ENCODE results near the gene PTPRC.

Gene PTPRC

DNA sequence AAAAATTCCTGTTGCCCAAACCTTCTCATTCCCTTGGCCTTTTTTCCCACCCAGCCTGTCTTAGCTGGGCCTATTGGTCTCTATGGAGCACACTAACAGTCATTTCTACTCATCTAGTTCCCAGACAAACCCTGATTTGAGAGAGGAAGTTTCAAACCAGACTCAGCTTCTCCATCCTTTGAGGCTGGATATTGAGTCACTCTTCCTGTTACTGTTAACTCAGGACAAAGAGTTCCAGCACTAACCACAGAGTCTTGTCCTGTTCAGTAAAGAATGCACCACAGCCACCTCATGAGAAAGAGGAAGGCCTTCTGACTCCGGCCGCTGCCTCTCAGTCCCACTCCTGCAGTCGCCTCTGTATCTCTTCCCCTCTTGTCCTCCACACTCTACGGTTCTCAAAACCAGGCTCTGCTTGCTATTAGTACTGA is 137.8 kb downstream of the PTPRC start:
- no peak overlapping the region for H3K27ac ChIP-seq
- H3K36me3 ChIP-seq, result no peaks in the 10 kb centered on the region
- H3K9me3 ChIP-seq (ENCODE audit: severe bottlenecking), result no peaks in the 10 kb centered on the region
- TF ChIP-seq, protein P1, sequence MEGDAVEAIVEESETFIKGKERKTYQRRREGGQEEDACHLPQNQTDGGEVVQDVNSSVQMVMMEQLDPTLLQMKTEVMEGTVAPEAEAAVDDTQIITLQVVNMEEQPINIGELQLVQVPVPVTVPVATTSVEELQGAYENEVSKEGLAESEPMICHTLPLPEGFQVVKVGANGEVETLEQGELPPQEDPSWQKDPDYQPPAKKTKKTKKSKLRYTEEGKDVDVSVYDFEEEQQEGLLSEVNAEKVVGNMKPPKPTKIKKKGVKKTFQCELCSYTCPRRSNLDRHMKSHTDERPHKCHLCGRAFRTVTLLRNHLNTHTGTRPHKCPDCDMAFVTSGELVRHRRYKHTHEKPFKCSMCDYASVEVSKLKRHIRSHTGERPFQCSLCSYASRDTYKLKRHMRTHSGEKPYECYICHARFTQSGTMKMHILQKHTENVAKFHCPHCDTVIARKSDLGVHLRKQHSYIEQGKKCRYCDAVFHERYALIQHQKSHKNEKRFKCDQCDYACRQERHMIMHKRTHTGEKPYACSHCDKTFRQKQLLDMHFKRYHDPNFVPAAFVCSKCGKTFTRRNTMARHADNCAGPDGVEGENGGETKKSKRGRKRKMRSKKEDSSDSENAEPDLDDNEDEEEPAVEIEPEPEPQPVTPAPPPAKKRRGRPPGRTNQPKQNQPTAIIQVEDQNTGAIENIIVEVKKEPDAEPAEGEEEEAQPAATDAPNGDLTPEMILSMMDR (IDR thresholded peaks at IDR 0.05; ENCODE audit: low read depth, low read length), result no peak
- no peak for DNase-seq
- H3K27me3 ChIP-seq (ENCODE audit: insufficient read depth, low read depth, severe bottlenecking), result no peaks in the 10 kb centered on the region
- no peak overlapping the region for H3K4me3 ChIP-seq (ENCODE audit: low read depth, low read length)

DNA sequence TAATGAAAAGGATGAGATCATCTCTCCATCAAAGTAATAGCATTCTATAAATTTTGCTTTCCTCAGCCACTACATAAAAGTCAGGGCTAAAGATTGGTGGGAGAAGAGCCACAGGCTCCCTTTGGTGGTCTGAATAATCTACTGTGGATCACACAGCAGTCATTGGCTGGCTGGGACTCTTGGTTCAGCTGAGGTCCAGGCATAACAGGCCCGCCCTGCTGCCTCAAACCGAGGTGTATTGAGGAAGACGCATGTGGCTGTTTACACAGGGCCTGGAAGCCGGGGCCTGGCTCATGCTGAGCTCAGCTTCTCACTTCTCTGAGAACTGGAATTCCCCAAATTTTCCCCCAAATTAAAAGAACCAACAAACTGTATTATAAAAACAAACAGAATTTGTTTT is 139.2 kb downstream of the PTPRC start:
- TF ChIP-seq, protein P1 (IDR thresholded peaks at IDR 0.05; ENCODE audit: low read depth, low read length), result no peak
- Histone ChIP-seq H3K27ac (no peak overlapping the region), H3K27me3 (ENCODE audit: insufficient read depth, low read depth, severe bottlenecking) (no peaks in the 10 kb centered on the region), H3K9me3 (ENCODE audit: severe bottlenecking) (no peaks in the 10 kb centered on the region), H3K4me3 (ENCODE audit: low read depth, low read length) (no peak overlapping the region), H3K36me3 (no peaks in the 10 kb centered on the region)
- no peak for DNase-seq

DNA sequence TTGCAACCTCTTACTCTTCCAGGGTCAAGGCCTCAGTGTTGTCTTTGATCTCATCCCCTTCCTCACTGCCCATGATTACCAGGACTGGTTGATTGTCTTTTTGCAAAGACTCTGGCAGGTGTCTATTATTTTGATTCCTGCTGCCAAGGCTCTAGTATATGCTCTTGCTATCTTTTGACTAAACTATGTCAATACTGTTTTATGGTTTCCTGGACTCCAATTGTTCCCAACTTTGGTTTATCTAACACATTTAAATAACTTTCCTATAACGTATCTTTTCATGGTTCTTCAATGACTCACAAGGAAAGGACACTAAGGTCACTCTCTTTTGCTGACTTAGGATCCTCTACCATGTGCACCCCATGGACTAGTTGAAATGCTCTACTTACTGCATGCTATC is 141.5 kb downstream of the PTPRC start:
- no peaks in the 10 kb centered on the region for H3K36me3 ChIP-seq
- H3K27me3 ChIP-seq (ENCODE audit: insufficient read depth, low read depth, severe bottlenecking), result no peaks in the 10 kb centered on the region
- TF ChIP-seq, protein P1 (IDR thresholded peaks at IDR 0.05; ENCODE audit: low read depth, low read length), result no peak
- H3K4me3 ChIP-seq (ENCODE audit: low read depth, low read length), result no peak overlapping the region
- H3K9me3 ChIP-seq (ENCODE audit: severe bottlenecking), result no peaks in the 10 kb centered on the region
- H3K27ac ChIP-seq, result no peak overlapping the region
- no peak for DNase-seq

DNA sequence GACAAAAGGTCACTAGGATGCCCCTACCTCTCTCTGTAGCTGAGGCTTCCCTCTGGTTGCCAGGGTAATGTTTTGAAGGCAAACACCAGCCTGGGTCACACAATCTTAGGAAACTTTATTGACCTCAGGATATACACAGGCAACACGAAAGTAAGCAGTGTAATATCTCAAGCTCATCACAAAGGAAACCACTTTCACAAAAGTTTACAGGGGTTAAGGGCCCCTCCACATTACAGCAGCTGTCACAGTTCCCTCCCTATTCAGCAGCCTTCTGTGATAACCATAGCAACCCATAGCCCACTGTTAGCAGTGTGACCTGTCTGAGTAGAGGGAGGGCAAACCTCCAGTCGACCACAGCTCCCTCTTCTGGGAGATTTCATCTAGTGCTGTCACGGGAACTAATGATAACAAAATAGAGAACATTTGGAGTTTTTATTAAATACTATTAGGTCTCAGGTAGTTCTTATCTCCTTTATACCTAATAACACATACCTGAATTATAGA is 149.8 kb downstream of the PTPRC start:
- DNase-seq, result peak; percentile 43
- no peaks in the 10 kb centered on the region for H3K9me3 ChIP-seq (ENCODE audit: severe bottlenecking)
- H3K36me3 ChIP-seq, result no peaks in the 10 kb centered on the region
- TF ChIP-seq, protein P1 (IDR thresholded peaks at IDR 0.05; ENCODE audit: low read depth, low read length), result peak; percentile 46
- no peak overlapping the region for H3K27ac ChIP-seq
- H3K4me3 ChIP-seq (ENCODE audit: low read depth, low read length), result no peak overlapping the region
- H3K27me3 ChIP-seq (ENCODE audit: insufficient read depth, low read depth, severe bottlenecking), result no peaks in the 10 kb centered on the region

DNA sequence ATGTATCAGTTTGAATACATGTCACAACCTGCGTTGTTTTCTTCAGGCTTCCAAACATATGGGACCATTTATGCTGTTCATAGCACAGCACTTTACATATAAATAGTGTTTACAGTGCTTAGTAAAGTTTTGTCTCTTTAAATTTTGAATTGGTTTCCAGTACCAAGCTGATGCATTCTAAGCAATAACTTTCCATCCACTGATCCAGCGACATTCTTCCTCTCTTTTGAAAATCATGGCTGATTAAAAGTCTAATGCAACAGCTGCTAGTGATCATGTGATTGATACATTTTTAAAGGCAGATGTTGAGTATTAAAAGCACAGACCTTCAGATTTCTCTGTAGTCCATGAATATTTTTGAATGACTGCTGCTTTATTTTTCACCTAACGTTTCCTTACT is 154.9 kb downstream of the PTPRC start:
- DNase-seq, result no peak
- peaks cover 18% of the 10 kb centered on the region for H3K9me3 ChIP-seq (ENCODE audit: severe bottlenecking)
- no peak overlapping the region for H3K4me3 ChIP-seq (ENCODE audit: low read depth, low read length)
- no peaks in the 10 kb centered on the region for H3K27me3 ChIP-seq (ENCODE audit: insufficient read depth, low read depth, severe bottlenecking)
- TF ChIP-seq, protein P1 (IDR thresholded peaks at IDR 0.05; ENCODE audit: low read depth, low read length), result no peak
- H3K36me3 ChIP-seq, result no peaks in the 10 kb centered on the region
- no peak overlapping the region for H3K27ac ChIP-seq

DNA sequence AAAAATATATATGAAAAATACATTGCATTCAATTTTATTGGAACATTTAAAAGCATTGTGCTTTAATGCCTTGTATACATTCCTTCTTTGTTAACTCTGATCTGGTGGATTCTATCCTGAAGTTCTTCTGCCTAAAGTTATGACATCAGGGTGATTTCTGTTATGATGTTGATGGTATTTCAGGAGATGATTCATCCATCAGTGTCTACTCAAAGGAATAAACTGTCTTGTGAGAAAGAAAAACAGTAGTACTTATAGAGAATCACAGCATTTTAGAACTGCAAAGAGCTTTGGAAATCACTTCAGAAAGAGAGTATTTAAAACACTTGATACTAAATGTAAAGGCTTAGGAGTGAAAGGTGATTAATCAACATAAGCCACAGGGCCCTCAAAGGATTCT is 155.7 kb downstream of the PTPRC start:
- no peak for DNase-seq
- Histone ChIP-seq H3K36me3 (no peaks in the 10 kb centered on the region), H3K27me3 (ENCODE audit: insufficient read depth, low read depth, severe bottlenecking) (no peaks in the 10 kb centered on the region), H3K4me3 (ENCODE audit: low read depth, low read length) (no peak overlapping the region), H3K9me3 (ENCODE audit: severe bottlenecking) (peaks cover 18% of the 10 kb centered on the region), H3K27ac (no peak overlapping the region)
- TF ChIP-seq, protein P1 (IDR thresholded peaks at IDR 0.05; ENCODE audit: low read depth, low read length), result no peak
